Stimulated activated CD8-positive, alpha-beta memory T cell treated with anti-CD3 and anti-CD28 coated beads, Interleukin-12 subunit alpha, Interleukin-12 subunit beta, amount 100 ng/mL, for 1 hour (primary cell): ENCODE measurements around the gene ATP13A4.

ENCODE experiments used
- DNase-seq: peaks from one replicate; pipeline ENCODE4 v3.0.0-alpha.2; 2020; ENCODE audit warnings: low read depth

Gene ATP13A4

DNA sequence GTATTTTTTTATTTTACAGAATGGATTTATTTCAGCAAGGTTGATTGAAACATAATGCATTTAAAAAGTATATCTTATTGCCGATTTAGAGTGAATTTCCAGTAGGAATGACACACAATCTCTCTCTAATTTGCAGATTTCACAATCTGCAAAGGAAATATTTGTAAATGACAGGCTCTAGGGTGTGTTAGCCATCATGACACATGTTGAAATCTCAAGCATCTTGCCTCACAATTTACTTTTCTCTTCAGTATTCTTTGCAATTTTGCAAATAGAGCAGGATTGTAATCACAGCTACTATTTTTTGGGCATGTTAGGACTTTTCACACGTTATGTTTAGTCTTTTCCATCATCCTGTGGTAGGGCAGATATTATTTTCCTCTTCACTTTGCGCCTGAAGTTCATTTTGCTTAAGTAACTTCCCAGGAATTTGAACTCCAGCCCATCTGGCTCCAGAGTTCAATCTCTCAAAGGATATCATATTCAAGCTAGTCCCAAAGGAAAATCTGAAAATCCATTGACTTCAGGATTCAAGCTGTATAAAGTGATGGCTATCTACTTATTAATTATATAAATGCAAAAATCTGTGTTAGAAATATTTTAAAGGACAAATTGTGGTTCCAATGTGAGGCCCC lies 55.4 kb downstream of the ATP13A4 start:
- no peak for DNase-seq

DNA sequence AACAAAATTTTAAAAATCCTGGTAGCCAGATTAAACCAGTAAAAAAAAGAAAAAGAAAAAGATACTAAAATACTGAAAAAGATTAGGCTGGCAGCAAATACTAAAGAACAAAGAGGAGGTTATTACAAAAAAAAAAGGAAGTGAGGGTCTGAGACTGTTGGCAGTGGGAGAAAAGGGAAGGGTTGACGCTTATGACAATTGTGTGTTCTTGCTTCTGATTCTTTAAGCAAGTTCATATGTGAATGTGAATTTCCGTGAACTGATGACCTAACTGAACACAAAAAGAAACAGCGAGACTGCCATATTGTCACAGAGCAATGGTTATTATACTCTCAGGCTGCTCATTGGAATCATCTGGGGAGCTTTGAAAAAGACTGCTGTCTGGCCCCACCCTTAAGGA lies 56.5 kb downstream of the ATP13A4 start:
- no peak for DNase-seq

DNA sequence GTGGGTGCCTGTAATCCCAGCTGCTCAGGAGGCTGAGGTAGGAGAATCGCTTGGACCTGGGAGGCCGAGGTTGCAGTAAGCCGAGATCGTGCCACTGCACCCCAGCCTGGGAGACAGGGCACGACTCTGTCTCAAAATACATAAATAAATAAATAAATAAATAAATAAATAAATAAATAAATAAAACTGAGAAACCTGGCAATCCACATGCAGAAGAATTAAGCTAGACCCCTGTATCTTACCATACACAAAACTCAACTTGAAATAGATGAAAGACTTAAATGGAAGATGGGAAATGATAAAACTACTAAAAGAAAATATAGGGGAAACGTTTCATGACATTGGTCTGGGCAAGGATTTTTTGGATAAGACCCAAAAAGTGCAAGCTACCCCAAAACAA lies 58.0 kb downstream of the ATP13A4 start:
- DNase-seq, result no peak

DNA sequence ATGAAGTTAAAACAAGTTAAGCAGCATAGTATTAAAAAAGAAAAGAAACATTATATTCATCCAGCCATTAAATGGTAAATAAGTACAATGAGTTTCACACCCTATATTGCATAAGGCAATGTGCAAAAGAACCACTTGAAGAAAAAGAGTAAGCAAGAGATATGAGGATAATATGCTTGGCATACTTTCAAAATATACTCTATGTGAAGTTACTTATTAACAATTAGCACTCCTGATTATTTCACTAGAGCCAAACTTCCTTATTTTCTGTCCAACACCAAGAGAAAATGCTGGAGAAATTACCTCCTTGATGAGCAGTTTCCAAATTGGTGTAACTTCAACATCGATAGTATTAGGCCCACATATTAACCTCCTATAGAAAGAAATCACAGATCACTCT lies 63.7 kb downstream of the ATP13A4 start:
- DNase-seq, result no peak

DNA sequence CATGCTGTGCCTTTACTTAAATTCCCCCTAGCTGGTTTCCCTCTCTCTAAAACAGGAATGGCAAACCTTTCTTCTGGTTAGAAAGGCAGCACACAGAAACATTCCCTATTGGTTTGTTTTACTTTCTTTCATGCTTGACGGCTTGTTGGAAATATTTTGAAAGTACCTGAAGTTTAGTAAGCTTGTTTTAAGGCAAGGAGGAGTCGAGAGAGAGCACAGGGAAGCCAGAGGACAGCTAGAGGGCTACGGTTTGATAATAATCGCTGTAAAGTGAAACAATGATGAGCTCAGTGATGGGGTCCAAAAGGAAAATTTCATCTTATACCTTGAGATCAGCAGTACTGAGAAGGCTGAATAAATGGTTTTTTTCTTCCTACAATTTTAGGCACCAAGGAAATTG lies 64.1 kb downstream of the ATP13A4 start:
- DNase-seq, result no peak

DNA sequence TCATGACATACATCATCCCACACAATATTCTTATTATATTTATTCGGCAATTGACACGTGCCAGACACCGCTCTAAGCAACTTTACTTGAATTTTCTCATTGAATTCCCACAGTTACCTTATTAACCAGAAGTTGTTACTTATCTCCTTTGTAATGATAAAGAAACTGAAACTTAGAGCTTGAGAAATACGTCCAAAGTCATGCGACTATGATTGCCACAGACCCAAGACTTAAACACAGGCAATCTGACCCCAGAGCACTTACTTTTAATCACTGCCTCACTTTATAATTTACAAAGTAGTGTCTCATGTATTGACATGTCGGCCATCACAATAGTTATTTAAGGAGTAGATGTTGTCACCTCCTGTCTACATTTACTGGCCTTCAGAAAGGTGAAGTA lies 64.7 kb downstream of the ATP13A4 start:
- DNase-seq, result no peak

DNA sequence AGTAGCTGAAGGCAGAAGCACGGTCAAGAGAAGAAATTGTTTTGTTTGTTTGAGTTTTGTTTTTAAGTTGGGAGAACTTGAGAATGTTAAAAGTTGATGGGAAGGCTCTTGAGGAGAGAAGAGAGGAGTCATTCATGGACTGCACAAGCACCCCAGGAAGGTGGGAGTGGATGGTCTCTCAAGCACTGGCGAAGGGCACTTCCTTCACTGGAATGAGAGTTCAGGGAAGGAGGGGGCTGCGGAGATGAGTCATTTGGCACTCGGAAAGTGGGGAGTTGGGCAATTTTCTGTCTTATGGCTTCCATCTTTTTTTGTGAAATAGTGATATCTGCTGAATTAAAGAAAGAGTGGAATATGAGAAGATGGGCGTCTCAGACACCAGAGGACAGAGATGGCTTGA lies 66.0 kb downstream of the ATP13A4 start:
- no peak for DNase-seq

DNA sequence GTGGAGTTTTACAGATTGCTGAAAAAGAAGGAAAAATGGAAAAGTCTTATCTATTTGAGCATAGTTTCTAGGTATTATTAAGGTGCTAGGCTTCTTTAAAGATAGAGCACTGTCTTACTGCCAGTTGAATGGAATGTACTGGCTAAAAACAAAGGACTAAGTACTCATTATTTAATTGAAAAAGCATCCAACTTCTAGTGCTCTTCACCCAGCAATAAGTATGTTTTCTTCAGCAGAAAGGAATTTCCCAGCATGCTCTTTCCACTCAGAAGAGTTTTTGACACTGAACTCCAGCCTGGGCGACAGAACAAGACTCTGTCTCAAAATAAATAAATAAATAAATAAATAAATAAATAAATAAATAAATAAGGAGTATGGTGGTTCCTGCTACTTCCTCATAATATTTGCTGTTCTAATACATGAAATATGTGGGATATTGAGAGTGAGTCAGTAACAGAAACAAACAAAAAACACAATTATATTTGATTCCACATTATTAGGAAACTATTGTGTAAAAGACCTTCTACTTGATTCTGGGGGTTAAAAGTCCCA lies 70.6 kb downstream of the ATP13A4 start:
- no peak for DNase-seq

DNA sequence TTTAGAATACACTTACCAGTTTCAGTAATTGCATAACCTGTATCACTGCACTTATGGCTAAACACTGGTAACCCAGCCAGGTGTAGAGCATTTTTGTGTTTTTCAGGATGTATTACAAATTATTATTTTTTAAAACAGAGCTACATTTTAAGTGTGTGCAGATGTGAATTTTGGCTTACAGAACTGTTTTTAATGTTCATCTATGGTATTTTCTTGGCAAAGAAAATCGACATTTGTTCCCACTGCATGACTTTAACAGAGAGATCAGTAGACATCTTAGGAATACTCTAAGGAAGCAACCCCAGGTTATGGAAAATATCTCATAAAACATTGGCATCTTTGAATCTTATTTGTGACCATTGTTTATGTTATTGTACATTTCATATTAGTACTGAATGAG lies 73.3 kb downstream of the ATP13A4 start:
- DNase-seq, result no peak

DNA sequence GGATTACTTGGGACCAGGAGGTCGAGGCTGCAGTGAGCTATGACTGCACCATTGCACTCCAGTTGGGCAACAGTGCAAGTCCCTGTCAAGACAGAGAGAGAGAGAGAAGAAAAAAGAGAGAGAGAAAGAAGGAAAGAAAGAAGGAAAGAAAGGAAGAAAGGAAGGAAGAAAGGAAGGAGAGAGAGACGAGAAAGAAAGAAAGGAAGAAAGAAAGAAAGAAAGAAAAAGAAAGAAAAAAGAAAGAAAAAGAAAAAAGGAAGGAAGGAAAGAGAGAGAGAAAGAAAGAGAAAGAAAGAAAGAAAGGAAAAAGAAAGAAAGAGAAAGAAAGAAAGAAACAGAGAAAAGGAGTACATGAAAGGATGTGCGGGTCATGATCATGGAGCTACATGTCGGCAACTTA lies 80.2 kb downstream of the ATP13A4 start:
- DNase-seq, result no peak

DNA sequence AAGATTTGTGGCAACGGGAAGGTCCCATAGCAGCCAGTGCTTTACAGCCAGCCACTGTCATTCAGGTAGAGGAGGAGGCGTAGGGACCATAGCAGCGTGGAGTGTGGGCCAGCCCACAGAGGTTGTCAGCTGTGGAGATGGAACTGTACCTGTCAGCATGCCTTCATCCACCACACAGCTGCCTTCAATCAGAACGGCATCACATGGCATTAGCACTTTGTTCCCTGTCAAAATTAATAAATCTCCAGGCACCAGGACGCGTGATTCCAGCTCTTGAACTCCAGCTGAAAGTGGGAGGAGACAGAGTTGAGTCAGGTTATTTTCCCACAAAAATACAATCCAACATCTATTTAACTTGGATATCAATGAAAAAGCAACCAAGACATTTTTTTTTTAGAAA lies 84.0 kb downstream of the ATP13A4 start:
- DNase-seq, result no peak

DNA sequence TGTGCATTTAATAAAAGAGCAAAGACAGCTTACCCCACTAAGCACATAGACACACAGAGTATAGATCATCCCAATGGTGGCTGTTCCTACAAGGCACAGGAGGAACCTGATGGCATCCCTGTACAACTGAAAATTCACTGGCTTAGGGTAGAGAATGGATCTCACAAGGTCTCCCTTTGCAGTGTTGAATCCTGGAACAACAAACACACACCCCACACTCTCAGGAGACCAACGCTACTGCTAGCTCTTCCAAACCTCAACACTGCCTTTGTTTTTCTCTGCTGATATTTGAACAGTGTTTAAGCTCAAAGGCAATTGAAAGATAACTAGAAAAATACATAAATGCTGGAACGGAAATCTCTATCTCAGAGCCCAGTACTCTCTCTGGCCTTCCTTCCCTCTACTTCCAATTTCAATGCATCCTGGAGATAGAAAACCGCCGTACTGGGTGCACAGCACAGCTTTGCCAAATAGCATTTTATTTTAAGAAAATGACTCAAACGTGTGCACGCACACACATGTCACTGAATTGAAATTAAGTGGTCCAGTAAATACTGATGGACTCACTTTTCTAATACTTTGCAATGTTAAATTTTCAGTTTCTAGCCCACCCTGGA lies 88.6 kb downstream of the ATP13A4 start:
- no peak for DNase-seq

DNA sequence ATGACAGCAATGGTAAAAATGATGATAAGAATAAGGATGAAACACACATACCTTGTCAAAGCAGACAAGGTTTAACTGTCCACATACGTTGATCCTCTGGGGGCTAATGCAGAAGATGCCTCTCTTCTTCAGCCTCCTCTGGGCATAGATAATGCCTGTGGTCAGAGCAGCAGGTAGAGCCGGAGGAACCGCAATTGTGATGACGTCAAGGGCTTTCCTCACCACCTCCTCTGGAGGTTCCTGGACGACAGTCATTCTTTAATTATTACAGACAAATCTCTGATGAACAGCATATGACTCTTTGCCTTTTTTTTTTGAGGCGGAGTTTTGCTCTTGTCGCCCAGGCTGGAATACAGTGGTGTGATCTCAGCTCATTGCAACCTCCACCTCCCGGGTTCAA lies 89.8 kb downstream of the ATP13A4 start:
- DNase-seq, result no peak

DNA sequence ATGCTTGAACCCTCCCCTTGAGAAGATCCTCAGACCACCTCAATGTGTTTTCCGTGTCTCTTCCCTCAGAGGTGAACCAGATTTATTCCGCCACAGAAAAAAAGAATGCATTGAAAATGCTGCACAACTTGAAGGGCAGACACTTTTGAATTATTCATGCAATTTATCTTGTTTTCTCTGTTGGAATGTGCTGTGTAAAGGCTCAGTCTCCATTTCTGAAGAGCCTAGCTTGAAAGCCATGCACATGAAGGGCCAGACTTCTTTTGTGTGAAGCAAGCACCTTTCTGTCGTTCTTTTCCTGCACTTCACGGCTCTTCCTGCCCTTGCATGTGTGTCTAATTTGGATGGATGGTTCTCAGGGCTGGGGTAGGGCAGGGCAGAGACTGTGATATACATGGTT lies 97.2 kb downstream of the ATP13A4 start:
- DNase-seq, result no peak

DNA sequence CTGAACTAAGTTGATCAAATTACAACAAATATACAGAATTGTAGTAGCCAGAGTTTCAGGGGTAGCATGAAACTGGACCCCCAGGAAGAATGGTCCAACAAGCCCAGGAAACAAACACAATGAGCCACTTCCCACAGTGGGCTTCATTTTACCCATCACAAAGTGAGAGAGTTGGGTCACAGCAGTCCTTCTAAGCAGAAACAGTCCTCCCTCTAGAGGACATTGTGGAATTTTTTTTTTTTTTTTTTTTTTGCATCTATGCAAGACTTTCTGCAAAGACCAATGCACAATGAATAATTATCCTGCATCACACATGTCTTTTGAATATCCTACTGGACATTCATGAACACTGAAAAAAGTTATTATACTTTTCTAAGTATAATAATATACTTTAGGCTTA lies 102.4 kb downstream of the ATP13A4 start:
- no peak for DNase-seq

DNA sequence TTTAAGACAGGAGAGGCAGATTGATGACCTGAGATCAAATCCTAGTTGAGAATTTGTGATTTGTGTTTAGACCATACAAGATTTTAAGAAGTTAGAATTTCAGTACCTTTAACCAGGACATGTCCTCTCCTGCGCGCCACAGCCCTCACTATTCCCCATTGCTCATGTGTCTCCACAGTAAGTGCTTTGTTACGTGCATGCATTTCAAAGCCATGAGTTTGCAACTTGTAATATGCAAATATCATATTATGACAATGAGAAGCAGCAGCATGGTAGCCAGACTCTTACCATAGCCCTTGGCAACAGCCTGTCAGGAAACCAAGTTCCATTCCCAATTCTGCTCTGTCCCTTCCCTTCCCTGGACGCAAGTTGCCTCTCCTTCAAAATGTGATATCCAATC lies 102.8 kb downstream of the ATP13A4 start:
- DNase-seq, result no peak

DNA sequence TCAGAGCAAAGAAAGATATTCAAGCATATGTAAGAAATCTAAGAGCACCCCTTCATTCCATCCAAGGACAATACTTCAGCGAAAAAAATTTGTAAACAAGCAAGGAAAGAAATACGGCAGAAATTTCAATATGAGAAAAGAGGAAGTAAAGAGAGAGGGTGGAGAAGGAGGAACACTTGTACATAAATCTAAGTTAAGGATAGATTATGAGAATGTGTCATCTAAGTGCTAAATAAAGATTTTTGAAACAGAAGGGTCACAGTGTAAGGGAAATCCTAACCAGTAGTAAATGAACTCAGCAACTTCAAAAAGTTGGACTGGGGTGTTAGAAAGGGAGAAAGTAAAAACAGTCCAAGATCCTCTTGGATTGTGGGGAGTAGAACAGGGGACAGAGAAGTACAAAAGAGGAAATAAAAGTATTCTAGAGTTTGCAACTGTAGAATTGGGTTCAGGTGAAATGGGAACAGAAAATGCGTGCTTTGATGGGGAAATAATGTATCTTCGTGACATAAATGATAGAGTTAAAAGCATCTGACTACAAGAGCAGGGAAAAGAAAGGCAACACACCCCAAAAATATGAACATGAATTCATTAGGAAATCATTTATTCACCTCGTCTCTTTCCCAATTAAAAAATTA lies 107.6 kb downstream of the ATP13A4 start:
- DNase-seq, result no peak

DNA sequence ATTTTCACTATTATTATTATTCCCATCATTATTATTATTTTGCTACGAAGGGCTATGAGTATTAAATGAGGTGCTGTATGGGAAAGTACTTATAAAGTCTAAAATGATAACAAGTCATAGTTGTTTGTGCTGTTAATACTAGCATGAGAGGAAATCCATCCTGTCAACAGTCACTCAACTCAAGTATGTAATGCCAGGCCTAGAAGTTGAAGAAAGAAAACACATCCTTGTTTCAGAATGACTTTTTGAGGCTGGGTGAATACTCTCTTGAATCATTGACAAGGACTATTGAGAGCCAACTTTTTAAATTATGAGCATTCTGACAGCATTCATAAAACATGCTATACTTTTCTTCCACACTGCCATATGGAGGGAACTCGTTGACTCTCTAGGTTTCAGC lies 115.3 kb downstream of the ATP13A4 start:
- DNase-seq, result no peak

DNA sequence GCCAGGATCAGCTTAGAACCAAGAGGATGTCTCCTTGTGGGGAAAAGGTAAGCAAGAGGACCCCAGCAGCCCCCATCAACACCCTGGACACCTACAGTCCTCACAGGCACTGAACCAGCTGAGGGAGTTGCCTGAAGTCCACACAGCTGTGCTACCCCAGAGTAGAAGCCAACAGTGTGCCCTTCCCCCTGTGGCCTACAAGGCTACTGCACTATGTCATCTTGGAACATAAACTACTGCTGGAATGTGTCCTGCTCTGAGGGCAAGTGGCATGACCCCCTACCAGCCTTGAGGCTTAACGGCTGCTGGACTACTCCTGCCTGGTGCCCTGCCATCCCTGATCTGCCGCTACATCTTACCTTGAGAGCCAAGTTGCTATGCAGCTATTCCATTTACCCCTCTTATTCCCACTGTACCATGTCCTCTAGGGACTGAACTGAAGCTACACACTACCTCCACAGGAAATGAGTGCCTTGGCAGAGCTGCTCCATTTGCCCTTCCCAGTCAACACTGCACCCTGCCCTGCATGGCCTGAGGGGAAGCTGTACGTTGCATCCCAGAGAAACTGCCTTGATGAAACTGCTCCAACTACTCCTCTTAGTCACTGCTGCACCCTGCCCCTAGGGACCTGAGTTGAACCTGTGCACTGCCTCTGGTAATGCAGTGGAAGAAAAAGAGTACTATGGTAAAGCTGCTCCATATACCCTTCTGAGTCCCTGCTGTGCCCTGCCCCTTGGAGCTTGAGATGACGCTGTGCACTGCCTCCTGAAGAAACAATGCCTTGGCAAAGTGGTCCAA lies 135.9 kb downstream of the ATP13A4 start:
- no peak for DNase-seq

DNA sequence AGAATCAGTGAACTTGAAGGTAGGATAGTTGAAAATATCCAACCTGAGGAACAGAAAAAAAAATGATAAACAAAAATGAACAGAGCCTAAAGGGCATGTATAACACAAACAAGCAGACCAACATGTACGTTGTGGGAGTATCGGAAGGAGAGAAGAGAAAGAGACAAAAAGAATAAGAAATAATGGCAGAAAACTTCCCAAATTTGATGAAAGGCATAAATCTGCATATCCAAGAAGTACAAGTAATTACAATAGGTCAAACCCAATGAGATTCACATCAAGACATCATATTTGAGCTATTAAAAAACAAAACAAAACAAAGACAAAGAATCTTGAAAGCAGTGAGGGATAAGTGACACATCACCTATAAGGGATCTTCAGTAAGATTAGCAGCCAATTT lies 138.1 kb downstream of the ATP13A4 start:
- no peak for DNase-seq

DNA sequence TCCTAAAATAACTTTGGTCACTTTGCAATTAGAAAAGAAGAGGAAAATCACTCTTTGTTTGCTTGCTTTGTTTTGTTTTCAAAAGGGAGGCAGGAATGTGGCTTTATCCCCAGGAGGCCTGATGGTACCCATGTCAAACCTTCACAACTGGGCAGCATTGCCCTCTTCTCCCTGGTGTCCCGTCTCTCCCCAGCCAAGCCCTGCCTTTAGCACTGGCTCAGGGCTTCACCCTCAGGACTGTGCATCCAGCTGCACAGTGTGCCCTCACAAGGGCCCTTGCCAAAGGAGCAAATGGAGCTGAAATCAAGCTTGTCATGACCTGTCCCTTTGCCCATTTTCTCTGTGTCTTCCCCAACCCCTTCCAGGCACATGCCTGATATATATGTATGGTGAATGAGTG lies 147.0 kb downstream of the ATP13A4 start:
- no peak for DNase-seq

DNA sequence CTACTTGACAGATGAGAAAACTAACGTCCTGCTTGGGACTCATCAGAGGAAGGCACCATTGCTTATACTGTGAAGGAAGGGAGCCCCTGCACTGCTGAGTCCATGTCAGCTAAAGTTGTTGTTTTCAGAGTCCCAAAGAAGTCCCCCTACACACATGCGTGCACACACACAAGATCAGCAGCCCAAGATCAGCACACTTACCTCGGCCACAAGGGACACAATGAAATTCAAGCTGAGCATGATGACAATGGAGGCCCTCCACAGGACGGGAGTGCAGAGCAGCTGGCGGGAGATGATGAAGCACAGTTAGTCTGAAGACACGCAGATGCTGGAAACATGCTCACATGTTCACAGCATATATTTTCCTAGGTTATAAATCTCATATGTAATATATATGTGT lies 147.6 kb downstream of the ATP13A4 start:
- DNase-seq, result no peak

DNA sequence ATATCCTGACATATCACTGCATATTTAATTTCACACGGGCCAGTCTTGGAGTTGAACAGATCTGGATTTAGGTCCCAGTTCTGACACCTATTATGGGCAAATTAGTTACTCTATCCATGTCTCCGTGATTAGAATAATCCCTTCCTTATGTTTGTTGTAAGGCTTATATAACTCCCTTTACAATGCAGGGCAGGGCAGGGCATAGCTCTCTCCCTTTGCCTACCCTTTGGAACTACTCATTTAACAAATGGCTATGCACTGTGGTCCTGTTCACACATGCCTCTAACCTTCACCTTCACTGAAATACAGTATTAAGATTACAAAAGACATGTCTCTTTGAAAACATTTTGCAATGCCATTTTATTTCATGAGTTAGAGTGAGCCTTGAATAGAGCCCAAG lies 151.4 kb downstream of the ATP13A4 start:
- no peak for DNase-seq
